Activated CD4-positive, alpha-beta T cell treated with anti-CD3 and anti-CD28 coated beads, Interleukin-2, amount 50 U/mL, for 48 hours (primary cell): ENCODE results near the gene ADCY1.
"Not testable (repeated sequence)": the region's sequence is repeated elsewhere in the genome, so short reads cannot be mapped to it uniquely, and the experiment has no call there.

ENCODE experiments used
- DNase-seq, 2 experiments: peaks; one replicate each; pipeline ENCODE4 v3.0.0-alpha.2; 2020

The ADCY1 gene

DNA sequence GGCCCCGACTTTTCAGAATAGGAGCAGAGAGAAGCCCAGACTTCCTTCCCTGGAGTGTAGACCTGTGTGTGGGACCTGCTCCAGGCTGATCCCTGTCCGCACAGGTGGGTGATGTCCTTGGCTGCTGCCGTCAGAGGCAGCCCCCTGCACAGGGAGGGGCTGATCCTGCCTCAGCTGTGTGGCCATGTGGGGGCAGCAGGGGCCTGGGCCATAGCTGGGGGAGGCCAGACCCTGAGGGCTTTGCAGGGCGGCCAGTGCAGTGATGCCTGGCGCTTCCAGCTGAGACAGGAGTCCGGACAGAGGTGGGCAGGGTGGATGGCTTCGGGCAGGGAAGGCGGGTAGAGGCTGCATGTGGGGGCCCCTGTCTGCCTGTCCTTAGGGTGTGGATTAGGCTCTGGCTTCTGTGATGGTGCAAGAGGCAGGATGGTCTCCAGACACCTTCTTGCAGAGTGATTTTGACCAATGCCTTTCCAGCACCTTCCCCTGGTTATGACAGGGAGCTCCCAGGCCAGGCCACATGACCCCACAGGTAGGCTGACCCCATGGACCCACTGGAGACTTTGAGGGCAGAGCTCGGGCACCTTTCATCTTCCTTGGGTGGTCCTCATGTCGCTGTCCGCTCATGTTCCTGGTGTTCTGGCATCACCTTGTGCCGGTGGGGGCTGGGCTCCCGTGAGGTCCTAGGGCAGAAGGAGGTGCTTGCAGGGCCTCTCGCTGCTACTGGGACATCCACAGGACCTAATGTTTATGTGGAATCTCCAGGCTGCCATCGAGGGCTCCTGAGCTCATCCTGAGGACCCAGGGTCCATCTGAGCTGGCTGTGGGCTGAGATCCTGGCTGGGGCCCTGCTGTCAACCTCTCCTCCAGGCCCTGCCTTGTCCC is 141.5 kb downstream of the ADCY1 start:
- DNase-seq = no peak

DNA sequence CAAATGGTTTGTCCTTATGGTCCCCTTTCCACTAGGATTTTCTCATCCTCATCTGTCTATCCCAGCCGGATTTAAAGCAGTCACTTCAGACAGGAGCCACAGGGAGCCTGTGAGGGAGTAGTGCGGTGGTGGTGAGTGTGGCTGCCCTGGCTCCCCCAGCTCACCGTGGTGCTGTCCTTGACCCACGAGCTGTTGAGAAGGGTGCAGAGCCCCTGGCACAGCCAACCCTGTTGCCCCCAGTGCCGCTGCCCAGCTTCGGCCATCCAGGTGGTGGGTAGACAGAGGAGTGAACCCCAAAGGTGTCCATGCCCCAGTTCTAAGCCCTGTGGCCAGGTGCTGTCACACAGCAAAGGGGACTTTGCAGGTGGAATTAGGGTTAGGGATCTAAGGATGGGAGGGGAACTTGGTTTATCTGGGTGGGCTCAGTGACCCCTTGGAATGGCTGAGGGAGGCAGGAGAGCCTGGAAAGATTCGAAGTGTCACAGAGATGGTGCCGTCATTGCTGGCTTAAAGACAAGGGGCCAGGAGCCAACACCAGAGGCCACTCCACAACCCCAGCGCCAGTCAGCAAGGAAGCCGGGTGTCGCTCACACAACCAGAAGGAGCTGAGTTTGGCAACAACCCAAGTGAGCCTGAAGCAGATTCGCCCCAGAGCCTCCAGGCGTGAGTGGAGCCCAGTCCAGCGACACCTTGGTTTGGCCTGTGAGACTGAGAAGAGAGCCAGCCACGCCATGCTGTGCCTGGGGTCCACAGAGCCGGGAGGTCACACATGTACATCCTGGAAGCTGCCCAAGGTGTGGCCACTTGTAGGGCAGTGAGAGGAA is 142.4 kb downstream of the ADCY1 start:
- DNase-seq = no peak

DNA sequence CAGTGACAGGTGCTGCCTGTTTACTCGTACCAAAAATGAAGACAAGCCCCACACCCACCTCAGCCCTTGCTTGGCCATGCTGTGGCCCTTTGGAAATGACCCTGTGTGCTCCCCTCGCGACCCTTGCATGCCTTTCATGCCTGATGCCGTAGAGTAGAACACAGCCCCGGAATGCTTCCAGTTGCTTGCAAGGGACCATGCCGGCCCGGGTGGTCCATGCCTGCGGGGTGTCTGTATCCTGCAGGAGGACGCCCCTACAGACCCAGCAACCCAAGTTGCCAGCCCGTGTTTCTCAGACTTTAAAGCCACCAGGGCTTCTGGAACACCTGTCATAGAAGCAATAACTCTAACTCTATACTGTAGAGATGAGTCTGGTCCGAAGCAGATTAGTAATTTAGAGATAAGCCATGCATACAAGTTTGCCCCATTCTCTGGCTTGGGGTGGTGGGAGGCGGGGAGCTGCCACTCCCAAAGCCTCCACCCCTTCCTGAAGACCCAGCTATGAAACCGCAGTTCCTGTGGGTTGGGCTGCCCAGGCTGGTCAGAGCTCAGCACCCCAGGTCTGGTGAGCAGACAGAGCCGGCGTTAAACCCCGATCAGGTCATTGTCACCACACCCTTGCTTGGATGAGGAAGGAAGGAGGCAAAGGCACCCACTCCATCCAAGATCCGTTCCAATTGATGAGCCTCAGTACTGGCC is 143.5 kb downstream of the ADCY1 start:
- DNase-seq = no peak

DNA sequence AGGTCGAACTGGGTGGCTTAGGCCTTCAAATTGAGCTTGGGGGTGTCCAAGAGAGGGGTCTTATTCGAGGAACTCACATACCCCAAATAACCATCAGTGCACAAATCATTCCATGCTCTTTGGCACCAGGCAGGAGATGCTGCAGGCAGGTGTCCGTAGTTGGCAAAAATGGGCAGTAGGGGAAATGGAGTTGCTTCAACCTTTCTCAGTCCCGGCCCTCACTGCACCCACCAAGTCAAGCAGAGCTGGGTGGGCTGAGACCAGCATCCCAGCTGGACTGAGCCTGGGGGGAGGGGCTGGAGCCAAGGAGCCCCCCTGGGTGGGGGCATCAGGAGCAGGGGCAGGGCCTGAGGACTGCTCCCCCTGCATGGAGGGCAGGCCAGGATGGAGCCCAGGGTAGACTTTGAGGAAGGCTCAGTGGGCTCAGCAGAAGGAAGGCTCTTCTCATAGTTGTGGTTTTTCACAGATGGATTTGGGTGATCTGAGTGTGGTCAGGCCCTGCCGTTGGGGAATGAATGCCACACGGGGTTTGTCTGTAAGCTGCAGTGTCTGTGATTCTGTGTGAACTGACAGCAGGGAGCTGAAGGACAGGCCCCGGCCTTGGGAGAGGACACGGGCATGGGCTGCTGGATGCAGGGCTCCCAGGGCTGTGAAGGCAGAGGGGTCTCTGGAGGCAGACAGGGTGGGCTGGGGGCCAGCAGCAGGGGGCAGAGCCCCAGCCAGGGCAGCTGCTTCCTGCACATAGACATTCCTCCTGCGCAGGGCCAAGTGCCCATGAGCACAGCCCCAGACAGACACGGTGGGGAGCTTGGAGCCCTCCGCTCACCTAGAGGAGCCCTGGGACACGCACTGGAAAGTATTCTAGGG is 144.5 kb downstream of the ADCY1 start:
- no peak for DNase-seq

DNA sequence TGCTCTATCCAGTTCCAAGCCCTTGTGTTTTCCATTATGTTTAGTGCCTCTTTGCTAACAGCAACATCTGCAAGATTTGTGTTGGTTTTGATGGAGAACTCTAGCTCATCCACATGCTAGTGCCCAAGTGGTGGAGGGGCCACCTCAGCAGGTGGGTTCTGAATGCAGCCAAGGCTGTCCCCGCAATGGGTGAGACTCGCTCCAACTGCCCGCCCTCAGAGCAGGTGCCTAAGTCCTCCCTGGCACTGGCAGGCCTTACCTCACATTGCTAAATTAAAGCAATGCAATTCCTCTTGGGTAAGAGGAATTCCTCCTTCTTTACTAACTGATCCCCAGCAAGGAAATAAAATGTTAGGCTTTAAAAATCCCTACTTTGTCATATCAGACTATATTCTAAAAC is 146.8 kb downstream of the ADCY1 start:
- no peak for DNase-seq

DNA sequence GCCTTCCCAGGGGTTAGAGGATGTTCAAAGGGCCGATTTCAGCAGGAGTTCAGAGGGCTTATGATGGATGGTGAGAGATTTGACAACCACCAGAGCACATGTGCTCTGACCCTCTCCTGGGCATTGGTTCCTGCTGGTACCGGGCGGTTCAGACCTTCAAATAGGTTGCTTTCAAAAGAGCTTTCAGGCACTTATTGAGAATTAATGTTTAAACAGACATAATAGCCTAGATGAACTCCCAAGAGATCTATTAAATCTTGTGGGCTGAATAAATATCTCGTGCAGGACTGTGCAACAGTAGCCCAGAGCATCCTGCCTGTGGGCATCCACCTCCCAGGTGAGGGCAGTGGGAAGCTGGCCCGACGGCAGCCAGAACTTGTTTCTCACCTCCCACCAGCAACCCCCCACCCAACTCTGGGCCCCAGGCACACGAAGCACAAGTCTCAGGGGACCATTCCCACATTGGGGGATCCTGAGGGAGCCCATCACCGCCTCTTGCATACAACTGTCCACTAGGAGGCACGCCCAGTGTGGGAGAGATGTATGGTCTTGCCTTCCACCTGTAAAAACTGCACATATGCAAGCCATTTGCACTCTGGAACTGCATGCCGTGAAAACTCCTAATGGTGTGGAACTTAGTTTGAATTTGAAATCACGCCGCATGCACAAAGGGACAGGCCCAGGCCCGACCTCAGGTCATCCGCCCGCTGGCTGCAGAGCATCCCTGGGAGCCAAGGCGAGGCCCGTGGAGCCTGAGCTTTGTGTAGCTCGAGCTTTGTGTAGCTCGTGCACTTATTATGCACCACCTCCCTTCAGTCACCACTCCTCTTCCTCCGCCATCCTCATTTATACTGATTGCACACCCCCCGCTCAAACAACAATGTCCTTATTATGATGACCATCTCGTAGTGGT is 147.8 kb downstream of the ADCY1 start:
- no peak for DNase-seq

DNA sequence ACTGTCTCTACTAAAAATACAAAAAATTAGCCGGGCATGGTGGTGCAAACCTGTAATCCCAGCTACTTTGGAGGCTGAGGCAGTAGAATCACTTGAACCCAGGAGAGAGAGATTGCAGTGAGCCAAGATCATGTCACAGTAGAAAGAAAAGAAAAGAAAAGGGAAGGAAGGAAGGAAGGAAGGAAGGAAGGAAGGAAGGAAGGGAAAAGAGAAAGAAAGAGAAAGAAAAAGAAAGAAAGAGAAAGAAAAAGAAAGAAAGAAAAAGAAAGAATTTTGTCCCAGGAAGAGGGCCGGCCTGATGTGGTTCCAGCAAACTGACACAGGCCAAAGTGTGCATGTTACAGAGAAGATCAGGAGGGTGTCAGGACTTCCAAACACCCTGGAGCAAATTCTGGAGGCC is 151.1 kb downstream of the ADCY1 start:
- DNase-seq = not testable (repeated sequence)

DNA sequence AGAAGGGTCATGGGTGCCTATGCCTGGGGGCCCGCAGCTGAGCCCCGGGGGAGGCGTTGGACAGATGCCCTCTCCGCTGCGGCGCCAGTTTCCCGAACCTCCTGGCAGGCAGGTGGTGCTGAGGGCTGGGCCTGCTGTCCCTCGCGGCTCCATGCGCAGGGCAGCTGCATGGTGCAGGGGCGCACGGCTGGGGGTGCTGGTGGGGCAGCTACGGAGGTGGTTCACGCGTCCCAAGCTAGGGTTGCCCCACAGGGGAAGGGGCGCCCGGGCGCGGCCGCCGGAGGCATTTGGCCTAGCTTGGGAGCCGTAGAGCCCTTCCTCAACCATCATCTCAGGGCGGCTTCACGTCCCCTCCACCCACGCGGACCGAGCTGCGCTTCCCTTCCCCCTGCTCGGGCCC is 152.7 kb downstream of the ADCY1 start:
- no peak for DNase-seq

DNA sequence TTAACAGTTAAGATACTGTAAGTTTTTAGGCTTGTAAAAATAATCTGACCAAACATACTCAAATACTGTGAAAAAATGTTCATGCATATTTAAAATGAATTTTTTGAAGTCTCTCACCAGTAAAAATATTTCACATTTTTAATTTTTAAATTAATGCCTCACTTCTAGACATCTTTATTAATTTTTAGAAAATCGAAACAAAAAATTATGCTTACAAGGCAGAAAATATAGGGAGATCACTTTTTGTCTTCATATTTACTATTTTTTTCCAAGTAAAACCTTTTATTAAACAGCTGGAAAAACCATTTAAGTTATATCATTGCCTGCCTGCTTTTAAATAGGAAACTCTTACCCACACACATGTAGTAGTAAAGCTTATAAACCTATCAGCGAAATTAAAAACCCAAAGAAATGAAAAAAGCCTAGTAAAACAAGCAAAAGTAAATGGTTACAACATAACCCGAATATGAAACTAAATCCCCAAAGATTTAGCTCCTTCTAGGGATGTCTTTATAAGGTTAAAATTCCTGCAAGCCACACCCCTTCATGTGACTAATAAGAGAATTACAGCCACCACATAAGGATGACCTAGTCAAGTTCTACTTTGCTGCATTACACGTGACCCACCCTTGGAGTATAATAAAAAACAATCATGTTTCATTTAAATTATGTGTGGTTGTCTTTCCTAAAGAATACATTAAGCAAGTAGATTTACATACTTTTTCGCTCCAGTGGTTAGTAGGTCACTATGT is 157.7 kb downstream of the ADCY1 start:
- not testable (repeated sequence) for DNase-seq

DNA sequence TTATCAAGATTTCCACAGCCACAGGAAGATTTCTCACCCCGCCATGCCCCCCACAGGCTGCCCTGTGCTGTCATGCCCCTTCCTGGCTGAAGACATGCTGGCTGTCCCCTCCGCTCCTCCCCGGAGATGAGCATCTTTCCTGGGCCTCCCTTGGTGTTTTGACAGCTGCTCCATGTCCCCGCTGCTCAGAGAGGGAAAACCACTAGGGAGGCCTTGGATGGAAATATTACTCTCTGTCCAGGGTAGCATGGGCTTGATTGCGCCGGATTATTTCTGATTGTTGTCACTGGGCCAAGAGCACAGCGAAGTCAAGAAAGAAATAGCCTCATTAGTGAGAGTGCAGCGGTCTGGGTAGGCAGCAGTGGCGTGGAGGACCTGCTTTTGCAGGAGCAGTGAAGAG is 164.8 kb downstream of the ADCY1 start:
- DNase-seq = not testable (repeated sequence)

DNA sequence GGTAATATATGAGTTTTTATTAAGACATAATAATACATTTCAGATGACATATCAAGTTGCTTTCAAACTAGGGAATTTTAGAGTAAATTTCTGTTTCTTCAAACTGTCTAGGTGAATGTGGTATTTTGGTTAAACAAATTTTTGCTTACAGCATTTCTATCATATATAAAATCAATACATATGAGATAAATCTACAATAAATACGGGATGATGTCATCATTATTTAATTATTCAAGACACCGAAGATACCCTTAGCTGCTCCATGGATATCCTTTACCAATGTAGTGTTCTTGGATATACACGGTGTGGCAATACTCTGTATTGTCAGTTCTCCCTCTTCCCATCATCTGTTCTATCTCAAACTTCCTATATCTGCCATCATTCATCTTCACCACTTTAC is 166.4 kb downstream of the ADCY1 start:
- DNase-seq = not testable (repeated sequence)

DNA sequence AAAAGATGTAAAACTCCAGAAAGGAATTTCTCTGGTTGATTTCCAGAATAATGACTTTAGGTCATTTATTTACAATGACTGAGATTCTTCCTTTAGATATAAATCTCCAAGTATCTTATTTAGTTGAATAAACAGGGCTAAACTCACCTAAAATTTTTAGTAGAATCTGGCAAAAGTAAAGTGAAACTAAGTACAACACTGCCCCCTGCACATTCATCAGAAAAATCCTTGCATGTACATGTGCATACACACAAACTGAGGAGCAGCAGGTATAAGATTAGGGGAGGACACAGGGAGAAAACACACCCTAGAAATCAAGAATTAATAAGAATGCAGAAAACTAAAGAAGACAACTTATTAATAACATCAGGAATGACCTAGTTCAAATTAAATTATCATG is 174.8 kb downstream of the ADCY1 start:
- DNase-seq = not testable (repeated sequence)

DNA sequence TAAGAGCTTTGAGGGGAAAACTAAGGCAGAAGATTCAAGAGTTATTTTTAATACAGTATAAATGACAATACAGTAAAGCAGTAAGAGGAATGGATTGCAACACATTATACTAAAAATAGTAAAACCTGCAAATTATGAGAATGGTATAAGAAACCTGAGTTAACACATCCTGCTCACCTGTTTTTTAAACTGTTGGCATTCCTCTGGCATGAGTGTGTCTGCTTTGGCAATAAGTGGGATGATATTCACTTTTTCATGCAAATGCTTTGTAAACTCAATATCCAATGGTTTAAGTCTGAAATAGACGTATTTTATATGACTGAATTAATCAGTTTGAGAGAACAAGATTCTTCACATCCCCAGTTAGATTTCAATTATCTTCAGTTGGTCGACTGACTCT is 177.2 kb downstream of the ADCY1 start:
- DNase-seq = not testable (repeated sequence)

DNA sequence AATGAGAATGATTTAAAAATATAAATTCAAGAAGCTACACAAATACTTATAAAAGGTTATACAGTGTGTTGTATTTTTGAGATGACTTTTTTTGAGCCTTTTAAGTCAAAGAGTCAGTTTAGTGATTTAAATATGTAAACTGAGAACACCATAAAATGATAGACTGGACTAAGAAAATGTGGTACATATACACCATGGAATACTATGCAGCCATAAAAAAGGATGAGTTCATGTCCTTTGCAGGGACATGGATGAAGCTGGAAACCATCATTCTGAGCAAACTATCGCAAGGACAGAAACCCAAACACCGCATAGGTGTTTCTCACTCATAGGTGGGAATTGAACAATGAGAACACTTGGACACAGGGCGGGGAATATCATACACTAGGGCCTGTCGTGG is 182.2 kb downstream of the ADCY1 start:
- not testable (repeated sequence) for DNase-seq

DNA sequence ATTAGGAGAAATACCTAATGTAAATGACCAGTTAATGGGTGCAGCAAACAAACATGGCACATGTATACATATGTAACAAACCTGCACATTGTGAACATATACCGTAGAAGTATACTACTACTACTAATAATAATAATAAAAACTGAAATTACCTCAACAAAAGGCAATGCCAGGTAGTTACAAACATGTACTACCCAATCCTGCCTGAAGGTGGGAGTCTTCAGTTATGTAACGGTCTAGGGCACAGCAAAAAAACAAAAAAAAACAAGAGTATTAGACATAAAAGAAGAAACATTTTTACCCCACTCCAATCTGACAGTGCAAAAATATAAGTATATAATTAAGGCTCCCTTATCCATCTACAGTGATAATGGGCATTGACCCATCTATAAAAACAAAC is 182.6 kb downstream of the ADCY1 start:
- DNase-seq = not testable (repeated sequence)

DNA sequence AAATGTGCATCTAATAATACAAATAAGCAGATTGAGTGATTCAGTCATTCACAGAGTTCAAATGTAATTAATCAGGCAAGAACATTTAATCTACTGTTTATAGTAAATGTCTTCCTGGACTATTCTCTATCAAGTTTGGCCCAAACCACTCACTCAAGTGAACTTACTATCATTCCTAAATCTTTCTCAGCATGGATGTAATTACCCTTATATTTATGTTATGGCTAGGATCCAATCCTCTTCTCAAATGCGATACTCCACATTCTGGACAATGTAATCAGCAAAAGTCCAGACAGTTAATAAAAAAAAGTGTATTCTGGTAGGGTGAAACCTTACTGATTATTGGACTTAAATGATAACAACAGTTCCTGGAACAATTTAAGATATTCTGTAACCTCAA is 185.3 kb downstream of the ADCY1 start:
- not testable (repeated sequence) for DNase-seq

DNA sequence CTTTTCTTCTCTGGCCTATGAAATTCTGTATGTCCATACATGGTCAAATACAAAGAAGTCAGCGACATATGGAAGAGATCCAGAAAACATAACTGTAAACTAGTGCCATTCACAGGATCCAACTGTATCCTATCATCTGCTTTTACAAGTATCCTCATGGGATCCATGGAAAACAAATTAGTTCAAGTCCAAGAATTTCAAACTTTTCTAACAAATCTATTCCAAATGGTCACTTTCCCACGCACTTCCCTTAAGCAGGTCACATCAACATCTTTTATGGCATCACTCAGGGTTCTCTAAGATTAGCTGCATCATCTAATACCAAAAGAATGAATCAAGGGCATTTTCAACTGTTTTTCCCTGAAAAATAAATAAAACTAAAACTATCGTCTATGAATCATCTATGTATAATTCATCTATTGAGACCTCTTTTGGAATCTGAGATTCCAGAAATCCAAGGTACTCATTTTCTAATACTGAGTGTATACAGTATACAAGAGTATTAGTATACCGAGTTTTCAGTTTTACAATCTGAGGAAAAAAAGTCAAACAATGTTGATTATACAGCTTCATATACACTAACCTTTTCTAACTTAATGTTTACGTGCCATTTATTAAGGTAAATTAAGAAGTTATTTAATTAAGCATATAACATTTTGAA is 187.5 kb downstream of the ADCY1 start:
- not testable (repeated sequence) for DNase-seq

DNA sequence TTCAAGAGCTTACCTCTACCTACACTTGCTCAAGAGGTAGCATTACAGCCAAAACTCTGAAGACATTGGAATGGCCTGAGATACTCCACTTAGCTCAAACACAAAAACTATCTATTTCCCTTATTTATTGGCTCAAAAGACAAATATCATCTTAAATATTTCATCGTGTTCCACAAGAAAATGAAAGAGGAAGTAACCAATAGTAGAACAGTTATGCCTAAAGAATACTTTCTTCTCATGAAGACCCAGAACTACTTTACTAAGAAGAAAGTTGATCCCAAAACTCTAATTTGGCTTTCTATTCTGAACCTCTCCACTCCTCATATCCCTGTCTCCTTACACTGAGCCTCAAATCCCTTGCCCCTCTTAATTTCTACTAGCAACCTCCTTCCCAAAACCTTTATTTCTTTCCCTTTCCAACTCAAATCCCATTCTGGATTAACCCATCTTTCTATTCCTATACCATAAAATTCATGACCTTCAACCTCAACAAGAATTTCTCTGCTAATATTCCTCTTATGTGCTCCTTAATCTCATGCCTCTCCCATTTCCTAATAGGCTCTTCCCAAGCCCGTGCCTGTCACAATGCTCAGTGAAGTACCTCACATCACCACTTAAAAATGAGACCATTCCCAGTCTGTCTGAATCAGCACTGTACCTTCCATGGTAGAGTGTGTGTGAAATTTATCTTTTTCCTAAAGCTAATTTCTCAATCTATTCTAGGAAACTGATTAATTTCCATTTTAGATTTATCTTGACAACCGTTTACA is 188.2 kb downstream of the ADCY1 start:
- DNase-seq = not testable (repeated sequence)
